Measurements from ENCODE around the gene TNFRSF6B. TPM values are rescaled to one million over a fixed set of nuclear protein-coding genes. Genes with fewer than 3 reads are reported as not detected.
"Not testable (repeated sequence)": the region's sequence is repeated elsewhere in the genome, so short reads cannot be mapped to it uniquely, and the experiment has no call there.

The TNFRSF6B gene
- total RNA-seq, 1 experiment from 2014 or later, result 1.7 TPM

- Histone ChIP-seq H3K36me3 (peaks cover 68% of the 10 kb centered on the region), H3K9me3 (replicated peaks) (peaks cover 17% of the 10 kb centered on the region)
- H3K27me3 ChIP-seq, DNase-seq, H3K4me3 ChIP-seq, H3K4me1 ChIP-seq, H3K27ac ChIP-seq: not testable (repeated sequence)
These were observed 26.6 kb downstream of the TNFRSF6B start for GRCh38 chr20:63722967-63723622.

- H3K36me3 ChIP-seq, result peaks cover 42% of the 10 kb centered on the region
- not testable (repeated sequence) for H3K9me3 ChIP-seq (replicated peaks); H3K4me1 ChIP-seq; H3K27ac ChIP-seq; H3K27me3 ChIP-seq; DNase-seq; H3K4me3 ChIP-seq
These were observed 33.8 kb downstream of the TNFRSF6B start for GRCh38 chr20:63730189-63730733.

- Histone ChIP-seq H3K4me3 (no peak overlapping the region), H3K27me3 (no peaks in the 10 kb centered on the region), H3K27ac (no peak overlapping the region), H3K36me3 (peaks cover 32% of the 10 kb centered on the region), H3K4me1 (no peaks in the 10 kb centered on the region), H3K9me3 (replicated peaks) (no peaks in the 10 kb centered on the region; the same call in 1 of the 2 replicates)
- no peak for DNase-seq
These were observed 35.0 kb downstream of the TNFRSF6B start for GRCh38 chr20:63731410-63731809.

GRCh38 chr20:63732118-63733095 is 36.0 kb downstream of the TNFRSF6B start:
- no peaks in the 10 kb centered on the region for H3K27me3 ChIP-seq
- H3K9me3 ChIP-seq (replicated peaks), result no peaks in the 10 kb centered on the region; the same call in 1 of the 2 replicates
- H3K27ac ChIP-seq, result no peak overlapping the region
- H3K4me1 ChIP-seq, result no peaks in the 10 kb centered on the region
- no peak overlapping the region for H3K4me3 ChIP-seq
- no peak for DNase-seq
- peaks cover 26% of the 10 kb centered on the region for H3K36me3 ChIP-seq

- peaks cover 26% of the 10 kb centered on the region for H3K36me3 ChIP-seq
- DNase-seq, result no peak
- no peaks in the 10 kb centered on the region for H3K4me1 ChIP-seq
- no peaks in the 10 kb centered on the region; the same call in 1 of the 2 replicates for H3K9me3 ChIP-seq (replicated peaks)
- H3K27ac ChIP-seq, result no peak overlapping the region
- no peak overlapping the region for H3K4me3 ChIP-seq
- H3K27me3 ChIP-seq, result no peaks in the 10 kb centered on the region
These were observed 36.7 kb downstream of the TNFRSF6B start for GRCh38 chr20:63733117-63733516.

- no peak overlapping the region for H3K27ac ChIP-seq
- H3K36me3 ChIP-seq, result peaks cover 26% of the 10 kb centered on the region
- H3K4me1 ChIP-seq, result no peaks in the 10 kb centered on the region
- H3K4me3 ChIP-seq, result no peak overlapping the region
- DNase-seq, result no peak
- H3K27me3 ChIP-seq, result no peaks in the 10 kb centered on the region
- H3K9me3 ChIP-seq (replicated peaks), result no peaks in the 10 kb centered on the region; the same call in 1 of the 2 replicates
These were observed 37.2 kb downstream of the TNFRSF6B start for GRCh38 chr20:63733579-63734081.

GRCh38 chr20:63734111-63734945 is 37.9 kb downstream of the TNFRSF6B start:
- H3K4me3 ChIP-seq, result no peak overlapping the region
- H3K9me3 ChIP-seq (replicated peaks), result no peaks in the 10 kb centered on the region; the same call in 1 of the 2 replicates
- peaks cover 26% of the 10 kb centered on the region for H3K36me3 ChIP-seq
- H3K4me1 ChIP-seq, result no peaks in the 10 kb centered on the region
- H3K27ac ChIP-seq, result no peak overlapping the region
- no peak for DNase-seq
- no peaks in the 10 kb centered on the region for H3K27me3 ChIP-seq

- no peak for DNase-seq
- Histone ChIP-seq H3K4me1 (no peaks in the 10 kb centered on the region), H3K9me3 (replicated peaks) (no peaks in the 10 kb centered on the region; the same call in 1 of the 2 replicates), H3K36me3 (peaks cover 17% of the 10 kb centered on the region), H3K27me3 (no peaks in the 10 kb centered on the region), H3K27ac (no peak overlapping the region), H3K4me3 (no peak overlapping the region)
These were observed 38.8 kb downstream of the TNFRSF6B start for GRCh38 chr20:63734946-63735858.

- Histone ChIP-seq H3K27me3 (no peaks in the 10 kb centered on the region), H3K9me3 (replicated peaks) (no peaks in the 10 kb centered on the region; the same call in 1 of the 2 replicates), H3K27ac (no peak within 1 kb of the TSS), H3K4me1 (peaks cover 2% of the 10 kb centered on the region; the same call in 1 of the 2 replicates), H3K36me3 (peaks cover 13% of the 10 kb centered on the region), H3K4me3 (no peak within 1 kb of the TSS)
- DNase-seq, result no peak
These were observed 39.6 kb downstream of the TNFRSF6B start, which contains the start of gene LIME1 for GRCh38 chr20:63735859-63736718. TSS of gene LIME1 (plus strand) at chr20:63736664. CDS start at chr20:63737550, 886 bp downstream.

GRCh38 chr20:63736893-63737694 is 40.6 kb downstream of the TNFRSF6B start:
- H3K36me3 ChIP-seq, result peaks cover 17% of the 10 kb centered on the region
- H3K27ac ChIP-seq, result no peak overlapping the region
- no peak for DNase-seq
- peaks cover 6% of the 10 kb centered on the region for H3K4me1 ChIP-seq
- no peaks in the 10 kb centered on the region; the same call in 1 of the 2 replicates for H3K9me3 ChIP-seq (replicated peaks)
- H3K4me3 ChIP-seq, result no peak overlapping the region
- H3K27me3 ChIP-seq, result no peaks in the 10 kb centered on the region

GRCh38 chr20:63737695-63737944 is 41.2 kb downstream of the TNFRSF6B start:
- Histone ChIP-seq H3K36me3 (peaks cover 18% of the 10 kb centered on the region), H3K27ac (no peak overlapping the region), H3K4me3 (no peak overlapping the region), H3K9me3 (replicated peaks) (no peaks in the 10 kb centered on the region; the same call in 1 of the 2 replicates), H3K4me1 (peaks cover 6% of the 10 kb centered on the region), H3K27me3 (no peaks in the 10 kb centered on the region)
- no peak for DNase-seq
